GM21717 (cell line): ENCODE data around the gene HSPB8.

Experiments
- ATAC-seq: cut with Tn5 transposase; IDR thresholded peaks from one replicate; pipeline ENCODE4 v1.9.1; 2021; ENCODE audit warnings: mild to moderate bottlenecking, moderate library complexity; ENCODE audit not compliant: unreplicated experiment

The HSPB8 gene

GRCh38 chr12:119169150-119169549 lies 9.6 kb upstream of the HSPB8 start:
- ATAC-seq: no peak

GRCh38 chr12:119171291-119171690 lies 7.4 kb upstream of the HSPB8 start:
- ATAC-seq: no peak

- no peak for ATAC-seq
These were observed 6.9 kb upstream of the HSPB8 start for GRCh38 chr12:119171691-119172425.

GRCh38 chr12:119175081-119175480 lies 3.6 kb upstream of the HSPB8 start:
- ATAC-seq: no peak

GRCh38 chr12:119176267-119177055 lies 2.3 kb upstream of the HSPB8 start:
- no peak for ATAC-seq

GRCh38 chr12:119177056-119177325 lies 1.7 kb upstream of the HSPB8 start:
- no peak for ATAC-seq

- ATAC-seq: no peak
These were observed 879 bp upstream of the HSPB8 start for GRCh38 chr12:119177724-119178380.

- no peak for ATAC-seq
These were observed 747 bp downstream of the HSPB8 start for GRCh38 chr12:119179335-119180021.

- no peak for ATAC-seq
These were observed 1.8 kb downstream of the HSPB8 start for GRCh38 chr12:119180380-119181040.

- no peak for ATAC-seq
These were observed 2.5 kb downstream of the HSPB8 start for GRCh38 chr12:119181202-119181601.

- no peak for ATAC-seq
These were observed 3.2 kb downstream of the HSPB8 start for GRCh38 chr12:119181944-119182343.

- ATAC-seq: no peak
These were observed 4.2 kb downstream of the HSPB8 start for GRCh38 chr12:119182701-119183493.

GRCh38 chr12:119183942-119184695 lies 5.4 kb downstream of the HSPB8 start:
- no peak for ATAC-seq

GRCh38 chr12:119195256-119195655 lies 16.5 kb downstream of the HSPB8 start:
- ATAC-seq: no peak

- ATAC-seq: no peak
These were observed 19.7 kb downstream of the HSPB8 start for GRCh38 chr12:119198440-119198839.

GRCh38 chr12:119200601-119201000 lies 21.9 kb downstream of the HSPB8 start:
- no peak for ATAC-seq

GRCh38 chr12:119201789-119202543 lies 23.2 kb downstream of the HSPB8 start:
- no peak for ATAC-seq

- ATAC-seq: no peak
These were observed 23.8 kb downstream of the HSPB8 start for GRCh38 chr12:119202544-119202943.

- no peak for ATAC-seq
These were observed 25.4 kb downstream of the HSPB8 start for GRCh38 chr12:119204131-119204530.
